Measurements from ENCODE around the gene SOX6.

Gene SOX6

GRCh38 chr11:16013649-16014275 lies 342.6 kb downstream of the SOX6 start:
- Histone ChIP-seq H3K36me3 (replicated peaks) (no peaks in the 10 kb centered on the region), H3K4me3 (ENCODE audit: low read depth, low read length) (no peak overlapping the region), H3K27me3 (replicated peaks) (no peaks in the 10 kb centered on the region), H3K27ac (no peak overlapping the region)
- DNase-seq, result no peak
- in situ Hi-C loops (cut with HindIII; ENCODE audit: low pct_ligation_motif_present, low sequenced_read_pairs), result no loop called here
- TF ChIP-seq, protein P1, sequence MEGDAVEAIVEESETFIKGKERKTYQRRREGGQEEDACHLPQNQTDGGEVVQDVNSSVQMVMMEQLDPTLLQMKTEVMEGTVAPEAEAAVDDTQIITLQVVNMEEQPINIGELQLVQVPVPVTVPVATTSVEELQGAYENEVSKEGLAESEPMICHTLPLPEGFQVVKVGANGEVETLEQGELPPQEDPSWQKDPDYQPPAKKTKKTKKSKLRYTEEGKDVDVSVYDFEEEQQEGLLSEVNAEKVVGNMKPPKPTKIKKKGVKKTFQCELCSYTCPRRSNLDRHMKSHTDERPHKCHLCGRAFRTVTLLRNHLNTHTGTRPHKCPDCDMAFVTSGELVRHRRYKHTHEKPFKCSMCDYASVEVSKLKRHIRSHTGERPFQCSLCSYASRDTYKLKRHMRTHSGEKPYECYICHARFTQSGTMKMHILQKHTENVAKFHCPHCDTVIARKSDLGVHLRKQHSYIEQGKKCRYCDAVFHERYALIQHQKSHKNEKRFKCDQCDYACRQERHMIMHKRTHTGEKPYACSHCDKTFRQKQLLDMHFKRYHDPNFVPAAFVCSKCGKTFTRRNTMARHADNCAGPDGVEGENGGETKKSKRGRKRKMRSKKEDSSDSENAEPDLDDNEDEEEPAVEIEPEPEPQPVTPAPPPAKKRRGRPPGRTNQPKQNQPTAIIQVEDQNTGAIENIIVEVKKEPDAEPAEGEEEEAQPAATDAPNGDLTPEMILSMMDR (IDR thresholded peaks at IDR 0.05; ENCODE audit: low read depth, low read length, missing control alignments), result no peak

GRCh38 chr11:16013242-16013641 lies 343.1 kb downstream of the SOX6 start:
- in situ Hi-C loops (cut with HindIII; ENCODE audit: low pct_ligation_motif_present, low sequenced_read_pairs), result no loop called here
- Histone ChIP-seq H3K27me3 (replicated peaks) (no peaks in the 10 kb centered on the region), H3K27ac (no peak overlapping the region), H3K36me3 (replicated peaks) (no peaks in the 10 kb centered on the region), H3K4me3 (ENCODE audit: low read depth, low read length) (no peak overlapping the region)
- DNase-seq, result no peak
- TF ChIP-seq, protein P1 (IDR thresholded peaks at IDR 0.05; ENCODE audit: low read depth, low read length, missing control alignments), result no peak

DNA sequence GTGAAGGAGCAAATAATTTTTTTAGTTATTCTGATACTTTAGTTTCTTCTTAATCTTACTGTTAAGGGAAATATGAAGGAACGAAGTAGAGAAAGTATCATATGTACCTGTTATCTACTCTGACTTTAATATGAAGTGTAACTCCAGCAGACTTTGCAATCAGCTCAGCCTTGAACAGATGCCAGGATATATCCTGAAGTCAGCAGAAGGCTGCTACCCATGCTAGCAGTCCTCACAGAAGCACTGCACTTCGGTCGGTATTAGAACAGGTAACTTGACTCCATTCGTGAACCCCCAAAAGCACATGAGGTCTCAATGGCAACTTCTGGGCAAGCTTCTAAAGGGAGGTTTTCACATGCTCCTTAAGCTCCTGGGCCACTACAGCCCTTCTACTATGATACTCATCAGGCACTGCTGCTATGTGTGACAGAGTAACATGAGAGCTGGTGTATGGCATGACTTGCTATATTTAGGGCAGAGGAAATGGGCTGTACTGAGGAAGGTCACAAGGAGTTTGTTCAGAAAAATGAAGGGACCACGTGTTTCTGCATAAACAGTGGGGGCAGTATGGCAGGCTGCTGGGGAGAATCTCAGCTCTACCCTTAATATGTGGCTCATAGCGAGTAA lies 344.1 kb downstream of the SOX6 start:
- Histone ChIP-seq H3K4me3 (ENCODE audit: low read depth, low read length) (no peak overlapping the region), H3K27ac (no peak overlapping the region), H3K36me3 (replicated peaks) (no peaks in the 10 kb centered on the region), H3K27me3 (replicated peaks) (no peaks in the 10 kb centered on the region)
- in situ Hi-C loops (cut with HindIII; ENCODE audit: low pct_ligation_motif_present, low sequenced_read_pairs), result no loop called here
- peak; percentile 16 for DNase-seq
- TF ChIP-seq, protein P1 (IDR thresholded peaks at IDR 0.05; ENCODE audit: low read depth, low read length, missing control alignments), result no peak

GRCh38 chr11:16011396-16011795 lies 344.9 kb downstream of the SOX6 start:
- in situ Hi-C loops (cut with HindIII; ENCODE audit: low pct_ligation_motif_present, low sequenced_read_pairs), result no loop called here
- no peak overlapping the region for H3K4me3 ChIP-seq (ENCODE audit: low read depth, low read length)
- TF ChIP-seq, protein P1 (IDR thresholded peaks at IDR 0.05; ENCODE audit: low read depth, low read length, missing control alignments), result no peak

DNA sequence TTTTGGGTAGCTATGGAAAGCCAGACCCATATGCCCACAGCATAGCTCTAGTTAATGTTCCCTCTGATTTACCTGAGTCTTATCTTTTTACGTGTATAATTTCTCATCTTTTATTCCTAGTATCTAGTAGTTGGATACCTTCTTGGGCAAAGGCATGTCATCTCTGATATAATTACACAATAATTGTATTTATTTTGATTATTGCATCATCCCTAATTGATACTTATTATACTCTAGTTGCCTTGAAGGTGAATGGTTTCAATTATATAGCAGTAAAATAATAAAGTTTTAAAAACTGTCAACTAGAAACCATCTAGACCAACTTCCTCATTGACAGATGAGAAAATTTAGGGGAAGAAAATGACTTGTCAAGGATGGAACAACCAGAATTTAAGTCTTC lies 347.3 kb downstream of the SOX6 start:
- Histone ChIP-seq H3K36me3 (replicated peaks) (no peaks in the 10 kb centered on the region), H3K27ac (no peak overlapping the region), H3K4me3 (ENCODE audit: low read depth, low read length) (no peak overlapping the region), H3K27me3 (replicated peaks) (no peaks in the 10 kb centered on the region)
- TF ChIP-seq, protein P1 (IDR thresholded peaks at IDR 0.05; ENCODE audit: low read depth, low read length, missing control alignments), result no peak
- in situ Hi-C loops (cut with HindIII; ENCODE audit: low pct_ligation_motif_present, low sequenced_read_pairs), result no loop called here
- no peak for DNase-seq

More at GRCh38 chr11:16011396-16011795, 344.9 kb downstream of the SOX6 start:
- Histone ChIP-seq H3K36me3 (replicated peaks) (no peaks in the 10 kb centered on the region), H3K27ac (no peak overlapping the region), H3K27me3 (replicated peaks) (no peaks in the 10 kb centered on the region)
- no peak for DNase-seq

All from brain microvascular endothelial cell (primary cell).